Neutrophil (primary cell): ENCODE measurements around the gene FSTL3.
"Not testable (repeated sequence)": the region's sequence is repeated elsewhere in the genome, so short reads cannot be mapped to it uniquely, and the experiment has no call there.

Source experiments
- H3K27ac ChIP-seq: fragments of 200-600 bp; sonication (generic); 2 replicates; pipeline ENCODE4 v1.5.1; 2016; ENCODE audit warnings: mild to moderate bottlenecking, moderate library complexity
- H3K27me3 ChIP-seq: fragments of 200-600 bp; sonication (generic); 2 replicates; pipeline ENCODE4 v1.6.0; 2016; ENCODE audit warnings: mild to moderate bottlenecking
- H3K36me3 ChIP-seq: fragments of 200-600 bp; sonication (generic); 2 replicates; pipeline ENCODE4 v1.5.1; 2017
- H3K4me1 ChIP-seq, 2 experiments: fragments of 200-600 bp in 1 of 2; sonication (generic) in 1 of 2; 1 replicate in 1 of 2; 2 replicates in 1 of 2; pipeline versions ENCODE4 v1.5.1 to v1.6.1; 2013 to 2016; ENCODE audit warnings: low read depth in 1 of 2, low read length in 1 of 2, mild to moderate bottlenecking in 1 of 2, moderate library complexity in 1 of 2; ENCODE audit not compliant: control insufficient read depth in 1 of 2, insufficient read depth in 1 of 2
- H3K4me3 ChIP-seq, 2 experiments: fragments of 200-600 bp in 1 of 2; sonication (generic) in 1 of 2; 1 replicate in 1 of 2; 2 replicates in 1 of 2; pipeline ENCODE4 v1.5.1; 2013 to 2016; ENCODE audit warnings: low read depth in 1 of 2, low read length in 1 of 2, mild to moderate bottlenecking in 1 of 2, moderate library complexity in 1 of 2
- H3K9me3 ChIP-seq: fragments of 200-600 bp; sonication (generic); 2 replicates; pipeline ENCODE4 v1.5.1; 2016
- CTCF ChIP-seq: fragments of 200-600 bp; sonication (generic); IDR thresholded peaks from 2 replicates; pipeline ENCODE4 v1.5.1; 2016; ENCODE audit warnings: antibody characterized with exemption

Gene FSTL3

GRCh38 chr19:688992-689391, 12.8 kb downstream of the FSTL3 start:
- H3K4me1 ChIP-seq: peaks cover 4 to 7% of the 10 kb centered on the region in 2 experiments
- no peak overlapping the region for H3K27ac ChIP-seq
- no peaks in the 10 kb centered on the region for H3K27me3 ChIP-seq
- H3K9me3 ChIP-seq: no peaks in the 10 kb centered on the region
- H3K4me3 ChIP-seq: no peak overlapping the region
- no peaks in the 10 kb centered on the region for H3K36me3 ChIP-seq
- no peak for TF ChIP-seq CTCF

GRCh38 chr19:690203-690602, 14.0 kb downstream of the FSTL3 start:
- H3K27me3 ChIP-seq: peaks cover 9% of the 10 kb centered on the region
- TF ChIP-seq CTCF: no peak
- H3K4me1 ChIP-seq: peaks cover 14 to 19% of the 10 kb centered on the region in 2 experiments
- no peak overlapping the region for H3K27ac ChIP-seq
- no peak overlapping the region for H3K4me3 ChIP-seq
- no peaks in the 10 kb centered on the region for H3K9me3 ChIP-seq
- no peaks in the 10 kb centered on the region for H3K36me3 ChIP-seq

- H3K4me1 ChIP-seq: peaks cover 50 to 53% of the 10 kb centered on the region in 2 experiments
- no peaks in the 10 kb centered on the region for H3K9me3 ChIP-seq
- peaks cover 13% of the 10 kb centered on the region for H3K27me3 ChIP-seq
- no peak for TF ChIP-seq CTCF
- H3K27ac ChIP-seq: no peak overlapping the region
- H3K36me3 ChIP-seq: no peaks in the 10 kb centered on the region
- H3K4me3 ChIP-seq: peak overlapping the region; percentile 36 to 63
Measured at GRCh38 chr19:694481-695351, 18.5 kb downstream of the FSTL3 start.

- Histone ChIP-seq H3K9me3 (no peaks in the 10 kb centered on the region), H3K4me1 (peaks cover 53 to 56% of the 10 kb centered on the region in 2 experiments), H3K27me3 (peaks cover 13% of the 10 kb centered on the region), H3K36me3 (no peaks in the 10 kb centered on the region), H3K27ac (no peak within 1 kb of the TSS), H3K4me3 (peak within 1 kb of the TSS; percentile 36 to 63)
- no peak for TF ChIP-seq CTCF
Measured at GRCh38 chr19:695352-695949, 19.3 kb downstream of the FSTL3 start, which contains the start of gene PRSS57. PRSS57 (minus strand) TSS chr19:695452; CDS start chr19:695430, 22 bp downstream.

- peak overlapping the region in 1 of 2 experiments; percentile 67 for H3K4me3 ChIP-seq
- not testable (repeated sequence) for H3K9me3 ChIP-seq, H3K36me3 ChIP-seq
- peaks cover 62 to 65% of the 10 kb centered on the region in 2 experiments for H3K4me1 ChIP-seq
- peaks cover 13% of the 10 kb centered on the region for H3K27me3 ChIP-seq
- H3K27ac ChIP-seq: peak overlapping the region; percentile 83
Measured at GRCh38 chr19:698529-698928, 22.3 kb downstream of the FSTL3 start.

- H3K9me3 ChIP-seq, H3K36me3 ChIP-seq, H3K27me3 ChIP-seq: not testable (repeated sequence)
- Histone ChIP-seq H3K4me1 (peaks cover 55 to 63% of the 10 kb centered on the region in 2 experiments), H3K27ac (peak overlapping the region; percentile 83), H3K4me3 (peak overlapping the region; percentile 53 to 67)
Measured at GRCh38 chr19:699885-700284, 23.7 kb downstream of the FSTL3 start.

GRCh38 chr19:702847-703246, 26.7 kb downstream of the FSTL3 start:
- peaks cover 11% of the 10 kb centered on the region for H3K27me3 ChIP-seq
- peaks cover 30 to 41% of the 10 kb centered on the region in 2 experiments for H3K4me1 ChIP-seq
- peak overlapping the region; percentile 77 for H3K27ac ChIP-seq
- H3K9me3 ChIP-seq, H3K36me3 ChIP-seq: not testable (repeated sequence)
- H3K4me3 ChIP-seq: peak overlapping the region; percentile 60
